A549 (cell line): ENCODE results near the gene B9D1.

Experiments
- EP300 ChIP-seq, 2 experiments: fragments of >200 bp; sonication (Bioruptor Twin); formaldehyde crosslinking; IDR thresholded peaks; 2 replicates in 1 of 2; 3 replicates in 1 of 2; pipeline ENCODE4 v1.6.1; 2016 to 2017
- MAZ ChIP-seq: fragments of 150-350 bp; IDR thresholded peaks from 2 replicates; pipeline ENCODE4 v1.6.1; 2014; ENCODE audit warnings: antibody characterized with exemption, low read depth, low read length, borderline replicate concordance
- POLR2A ChIP-seq: IDR thresholded peaks from 2 replicates; pipeline ENCODE4 v1.6.1; 2012; ENCODE audit warnings: mild to moderate bottlenecking, low read length
- RARB ChIP-seq: fragments of 250-450 bp; sonication (Bioruptor Pico); IDR thresholded peaks from 2 replicates; pipeline ENCODE4 v1.8.0; 2021; ENCODE audit warnings: mild to moderate bottlenecking, moderate library complexity
- RCOR1 ChIP-seq: fragments of 150-350 bp; IDR thresholded peaks from 2 replicates; pipeline ENCODE4 v1.6.1; 2014; ENCODE audit warnings: antibody characterized with exemption, low read length, low read depth
- TF ChIP-seq, protein P1 (sequence below): fragments of >200 bp; sonication (Bioruptor Twin); formaldehyde crosslinking; IDR thresholded peaks from 3 replicates; pipeline ENCODE4 v1.5.1; 2016
- TF ChIP-seq, protein P2 (sequence below): fragments of 450-650 bp; IDR thresholded peaks from 2 replicates; pipeline ENCODE4 v1.6.1; 2014; ENCODE audit warnings: antibody characterized with exemption

DNA sequence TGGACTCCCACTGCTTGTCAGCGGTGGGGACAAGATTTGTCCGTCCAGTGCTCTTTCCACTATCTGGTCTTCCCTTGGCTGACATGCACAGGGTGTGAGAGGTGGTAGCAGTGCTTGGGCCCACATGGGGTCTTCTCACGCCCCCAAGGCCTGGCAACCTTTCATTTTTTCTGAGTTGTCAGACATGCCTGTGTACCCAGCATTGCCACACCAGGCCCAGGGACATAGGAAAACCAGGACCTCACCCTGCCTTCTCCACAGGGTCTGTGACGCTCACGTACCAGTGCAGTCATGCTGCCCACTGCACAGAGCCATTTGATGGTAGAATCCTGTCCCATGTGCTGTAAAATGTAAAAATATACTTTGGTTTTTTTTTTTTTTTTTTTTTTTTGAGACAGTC lies 57.8 kb downstream of the B9D1 start:
- TF ChIP-seq POLR2A (no peak), RARB (CRISPR knock-in tag) (no peak), RCOR1 (no peak), MAZ (no peak), EP300 (IDR thresholded peaks at IDR 0.05) (no peak)
- TF ChIP-seq, protein P1, sequence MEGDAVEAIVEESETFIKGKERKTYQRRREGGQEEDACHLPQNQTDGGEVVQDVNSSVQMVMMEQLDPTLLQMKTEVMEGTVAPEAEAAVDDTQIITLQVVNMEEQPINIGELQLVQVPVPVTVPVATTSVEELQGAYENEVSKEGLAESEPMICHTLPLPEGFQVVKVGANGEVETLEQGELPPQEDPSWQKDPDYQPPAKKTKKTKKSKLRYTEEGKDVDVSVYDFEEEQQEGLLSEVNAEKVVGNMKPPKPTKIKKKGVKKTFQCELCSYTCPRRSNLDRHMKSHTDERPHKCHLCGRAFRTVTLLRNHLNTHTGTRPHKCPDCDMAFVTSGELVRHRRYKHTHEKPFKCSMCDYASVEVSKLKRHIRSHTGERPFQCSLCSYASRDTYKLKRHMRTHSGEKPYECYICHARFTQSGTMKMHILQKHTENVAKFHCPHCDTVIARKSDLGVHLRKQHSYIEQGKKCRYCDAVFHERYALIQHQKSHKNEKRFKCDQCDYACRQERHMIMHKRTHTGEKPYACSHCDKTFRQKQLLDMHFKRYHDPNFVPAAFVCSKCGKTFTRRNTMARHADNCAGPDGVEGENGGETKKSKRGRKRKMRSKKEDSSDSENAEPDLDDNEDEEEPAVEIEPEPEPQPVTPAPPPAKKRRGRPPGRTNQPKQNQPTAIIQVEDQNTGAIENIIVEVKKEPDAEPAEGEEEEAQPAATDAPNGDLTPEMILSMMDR, result no peak
- TF ChIP-seq, protein P2, sequence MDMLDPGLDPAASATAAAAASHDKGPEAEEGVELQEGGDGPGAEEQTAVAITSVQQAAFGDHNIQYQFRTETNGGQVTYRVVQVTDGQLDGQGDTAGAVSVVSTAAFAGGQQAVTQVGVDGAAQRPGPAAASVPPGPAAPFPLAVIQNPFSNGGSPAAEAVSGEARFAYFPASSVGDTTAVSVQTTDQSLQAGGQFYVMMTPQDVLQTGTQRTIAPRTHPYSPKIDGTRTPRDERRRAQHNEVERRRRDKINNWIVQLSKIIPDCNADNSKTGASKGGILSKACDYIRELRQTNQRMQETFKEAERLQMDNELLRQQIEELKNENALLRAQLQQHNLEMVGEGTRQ, result no peak
